Vein endothelial cell (primary cell): ENCODE results near the gene ADH7. TPM values are rescaled to one million over a fixed set of nuclear protein-coding genes. Genes with fewer than 3 reads are reported as not detected.

ENCODE experiments used
- total RNA-seq: library from RNA; depleted of rRNA; stranded (reverse); fragments of >200 nt; gene quantifications from 2 replicates; pipeline ENCODE4 v1.2.3, GENCODE V29; 2012

The ADH7 gene
- total RNA-seq: not detected in 2 replicates

GRCh38 chr4:99435154-99435553 is at the start of gene ADH7:
Gene ADH7 (minus strand): TSS chr4:99435342. CDS start chr4:99435233, 109 bp downstream.

Other genes starting within 250 kb of the ADH7 start
- gene ADH6, start 216.1 kb downstream of the ADH7 start, total RNA-seq: not detected in 2 replicates
- gene ADH1A, start 144.4 kb downstream of the ADH7 start, total RNA-seq: not detected in 2 replicates
- gene ADH1B, start 113.9 kb downstream of the ADH7 start, total RNA-seq: not detected in 2 replicates
- not detected in 2 replicates for gene ADH1C, start 82.6 kb downstream of the ADH7 start, total RNA-seq
- gene C4orf17, start 75.7 kb upstream of the ADH7 start, total RNA-seq: not detected in 2 replicates
- 5.2 and 7.5 TPM in 2 replicates for gene TRMT10A, start 128.7 kb upstream of the ADH7 start, total RNA-seq
- gene MTTP, start 139.5 kb upstream of the ADH7 start, total RNA-seq: not detected in 2 replicates
- 0.10 TPM in 1 of 2 replicates, not detected in the other for gene C4orf54, start 222.5 kb upstream of the ADH7 start, total RNA-seq